HK-2 (cell line): ENCODE data around the gene RAD51C.
"Not testable (repeated sequence)": the region's sequence is repeated elsewhere in the genome, so short reads cannot be mapped to it uniquely, and the experiment has no call there.

ENCODE experiments used
- DNase-seq: peaks from one replicate; pipeline ENCODE4 v3.0.0-alpha.2; 2018; ENCODE audit not compliant: unreplicated experiment

Gene RAD51C

GRCh38 chr17:58741121-58741625 is 48.8 kb downstream of the RAD51C start:
- DNase-seq = no peak

- DNase-seq = no peak
Observed at GRCh38 chr17:58747674-58748073, 55.3 kb downstream of the RAD51C start.

- not testable (repeated sequence) for DNase-seq
Observed at GRCh38 chr17:58749627-58750026, 57.2 kb downstream of the RAD51C start.

- no peak for DNase-seq
Observed at GRCh38 chr17:58753026-58753425, 60.6 kb downstream of the RAD51C start.

GRCh38 chr17:58755269-58755576 is 62.8 kb downstream of the RAD51C start:
- no peak for DNase-seq

GRCh38 chr17:58755577-58756245 is 63.3 kb downstream of the RAD51C start, which contains the start of gene PPM1E:
Gene PPM1E (plus strand): TSS chr17:58755854.
- DNase-seq = peak; percentile 44

- DNase-seq = peak; percentile 13
Observed at GRCh38 chr17:58756246-58757161, 64.1 kb downstream of the RAD51C start.

- DNase-seq = no peak
Observed at GRCh38 chr17:58757162-58757613, 64.8 kb downstream of the RAD51C start.

- no peak for DNase-seq
Observed at GRCh38 chr17:58758890-58759289, 66.5 kb downstream of the RAD51C start.

GRCh38 chr17:58759522-58759921 is 67.1 kb downstream of the RAD51C start:
- DNase-seq = no peak

- DNase-seq = no peak
Observed at GRCh38 chr17:58760248-58760647, 67.8 kb downstream of the RAD51C start.

GRCh38 chr17:58763263-58763662 is 70.9 kb downstream of the RAD51C start:
- DNase-seq = no peak

GRCh38 chr17:58764373-58764772 is 72.0 kb downstream of the RAD51C start:
- peak; percentile 28 for DNase-seq

GRCh38 chr17:58778482-58778881 is 86.1 kb downstream of the RAD51C start:
- DNase-seq = not testable (repeated sequence)

GRCh38 chr17:58779446-58779845 is 87.0 kb downstream of the RAD51C start:
- DNase-seq = no peak

GRCh38 chr17:58783380-58783779 is 91.0 kb downstream of the RAD51C start:
- no peak for DNase-seq

GRCh38 chr17:58785097-58785496 is 92.7 kb downstream of the RAD51C start:
- no peak for DNase-seq
